AG10803 (cell line): Measurements from ENCODE around the gene PRAMEF12.

Source experiments
- DNase-seq: peaks from one replicate; pipeline ENCODE4 v3.0.0; 2010; ENCODE audit warnings: low read depth
- H3K4me3 ChIP-seq: 2 replicates; pipeline ENCODE4 v1.5.1; 2011; ENCODE audit warnings: mild to moderate bottlenecking, low read length, control low read depth
- TF ChIP-seq, protein P1 (sequence below): conservative IDR thresholded peaks from 2 replicates; pipeline ENCODE4 v1.5.1; 2011; ENCODE audit warnings: mild to moderate bottlenecking, low read length, control low read depth, inconsistent platforms

PRAMEF12 gene

GRCh38 chr1:12745126-12745991, 28.2 kb upstream of the PRAMEF12 start:
- no peak overlapping the region for H3K4me3 ChIP-seq
- TF ChIP-seq, protein P1, sequence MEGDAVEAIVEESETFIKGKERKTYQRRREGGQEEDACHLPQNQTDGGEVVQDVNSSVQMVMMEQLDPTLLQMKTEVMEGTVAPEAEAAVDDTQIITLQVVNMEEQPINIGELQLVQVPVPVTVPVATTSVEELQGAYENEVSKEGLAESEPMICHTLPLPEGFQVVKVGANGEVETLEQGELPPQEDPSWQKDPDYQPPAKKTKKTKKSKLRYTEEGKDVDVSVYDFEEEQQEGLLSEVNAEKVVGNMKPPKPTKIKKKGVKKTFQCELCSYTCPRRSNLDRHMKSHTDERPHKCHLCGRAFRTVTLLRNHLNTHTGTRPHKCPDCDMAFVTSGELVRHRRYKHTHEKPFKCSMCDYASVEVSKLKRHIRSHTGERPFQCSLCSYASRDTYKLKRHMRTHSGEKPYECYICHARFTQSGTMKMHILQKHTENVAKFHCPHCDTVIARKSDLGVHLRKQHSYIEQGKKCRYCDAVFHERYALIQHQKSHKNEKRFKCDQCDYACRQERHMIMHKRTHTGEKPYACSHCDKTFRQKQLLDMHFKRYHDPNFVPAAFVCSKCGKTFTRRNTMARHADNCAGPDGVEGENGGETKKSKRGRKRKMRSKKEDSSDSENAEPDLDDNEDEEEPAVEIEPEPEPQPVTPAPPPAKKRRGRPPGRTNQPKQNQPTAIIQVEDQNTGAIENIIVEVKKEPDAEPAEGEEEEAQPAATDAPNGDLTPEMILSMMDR: no peak
- DNase-seq: peak; percentile 73

DNA sequence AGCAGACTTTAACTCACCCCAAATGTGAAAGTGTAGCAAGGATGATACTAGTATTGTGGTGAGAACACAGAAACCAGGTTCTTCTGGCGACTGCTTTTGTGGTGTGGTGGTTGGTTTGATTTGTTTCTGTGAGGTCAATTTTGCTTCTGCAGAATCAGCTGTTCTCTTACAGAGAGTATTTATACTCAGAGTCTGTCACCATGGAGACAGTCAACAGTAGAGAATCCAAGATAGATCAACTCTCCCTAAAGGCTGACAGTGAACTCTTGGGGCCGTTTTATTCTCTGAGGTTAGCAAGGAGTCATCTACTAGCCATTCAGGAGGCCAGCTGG, 27.6 kb upstream of the PRAMEF12 start, which contains the start of gene CFAP107:
CFAP107 (plus strand) TSS at position 209 of the 332 bp plus-strand sequence. CDS start 231 bp downstream, outside the sequence.
- DNase-seq: peak; percentile 75
- peak within 1 kb of the TSS; percentile 5; the same call in 1 of the 2 replicates for H3K4me3 ChIP-seq
- TF ChIP-seq, protein P1: no peak

- DNase-seq: no peak
- no peak overlapping the region for H3K4me3 ChIP-seq
- TF ChIP-seq, protein P1: no peak
Observed at GRCh38 chr1:12748778-12749355, 24.7 kb upstream of the PRAMEF12 start.

GRCh38 chr1:12754738-12755137, 18.8 kb upstream of the PRAMEF12 start:
- TF ChIP-seq, protein P1: no peak
- no peak for DNase-seq
- no peak overlapping the region for H3K4me3 ChIP-seq

DNA sequence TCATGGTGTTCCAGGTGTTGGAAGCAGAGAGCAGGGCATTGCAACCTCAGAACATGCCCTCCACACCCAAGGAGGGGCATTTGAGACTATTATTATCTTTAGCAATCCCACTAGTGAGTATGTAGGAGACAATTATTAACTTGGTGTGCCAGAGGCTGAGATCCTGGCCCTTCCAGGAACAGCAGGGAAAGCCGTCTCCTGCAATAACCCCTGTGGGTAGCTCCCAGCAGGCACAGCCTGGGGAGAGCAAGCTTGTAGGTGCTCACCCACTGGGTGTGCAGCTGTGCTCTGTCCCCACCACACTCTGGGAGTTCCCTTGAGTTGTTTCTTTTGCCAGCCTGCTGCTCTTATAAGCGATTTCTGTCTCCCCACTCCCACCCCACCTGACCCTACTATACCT, 17.3 kb upstream of the PRAMEF12 start:
- DNase-seq: no peak
- no peak overlapping the region for H3K4me3 ChIP-seq
- TF ChIP-seq, protein P1: no peak

DNA sequence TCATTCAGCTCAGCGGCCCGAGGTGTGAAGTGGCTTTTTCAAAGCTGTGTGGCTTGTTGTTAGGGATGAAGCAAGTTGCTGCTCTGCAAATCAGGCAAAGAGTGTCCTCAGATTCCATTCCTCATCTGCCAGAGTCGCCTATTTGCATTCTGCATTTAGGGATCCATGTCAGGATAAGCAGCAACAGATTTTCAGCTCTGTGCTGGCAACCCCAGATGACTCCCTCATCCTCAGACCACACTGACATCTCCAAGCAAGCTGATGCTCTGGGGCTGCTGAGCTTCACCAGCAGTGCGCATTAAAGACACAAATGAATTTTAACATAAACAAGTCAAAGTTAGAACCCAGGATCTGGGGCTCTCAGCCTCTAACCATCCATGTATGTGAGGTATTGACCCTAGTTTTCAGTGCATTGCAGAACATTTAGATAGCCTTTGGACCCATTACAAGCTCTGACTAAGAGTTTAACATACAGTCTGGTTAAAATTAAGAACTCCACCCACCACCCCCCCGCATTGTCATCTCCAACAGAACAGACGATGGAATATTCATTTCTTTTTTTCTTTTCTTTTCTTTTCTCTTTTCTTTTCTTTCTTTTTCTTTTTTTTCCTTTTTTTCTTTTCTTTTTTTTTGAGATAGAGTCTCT, 16.6 kb upstream of the PRAMEF12 start:
- peak; percentile 45 for DNase-seq
- H3K4me3 ChIP-seq: no peak overlapping the region
- TF ChIP-seq, protein P1: no peak
